DND-41 (cell line): Measurements from ENCODE around the gene KSR1.

Experiments
- ATAC-seq: fragments of 200-7000 bp; cut with Tn5 transposase; 3 replicates; pipeline ENCODE4 v1.9.1; 2021; ENCODE audit warnings: low read depth; ENCODE audit not compliant: insufficient read depth
- DNase-seq: peaks from one replicate; pipeline ENCODE4 v3.0.0-alpha.2; 2020
- H2AFZ ChIP-seq: 2 replicates; pipeline ENCODE4 v1.6.0; 2012; ENCODE audit warnings: low read depth, low read length
- H3K27ac ChIP-seq: 2 replicates; pipeline ENCODE4 v1.5.1; 2012; ENCODE audit warnings: low read length, inconsistent platforms
- H3K27me3 ChIP-seq: fragments of 200-600 bp; sonication (generic); 2 replicates; pipeline ENCODE4 v1.6.0; 2012; ENCODE audit warnings: low read length, mild to moderate bottlenecking, inconsistent platforms; ENCODE audit not compliant: insufficient read depth, poor library complexity
- H3K36me3 ChIP-seq: 2 replicates; pipeline ENCODE4 v1.5.1; 2012; ENCODE audit warnings: low read length, inconsistent platforms; ENCODE audit not compliant: insufficient read depth
- H3K4me1 ChIP-seq: 2 replicates; pipeline ENCODE4 v1.5.1; 2012; ENCODE audit warnings: mild to moderate bottlenecking, low read length; ENCODE audit not compliant: insufficient read depth
- H3K4me2 ChIP-seq: 2 replicates; pipeline ENCODE4 v1.6.0; 2012; ENCODE audit warnings: mild to moderate bottlenecking, moderate library complexity, low read length, inconsistent platforms; ENCODE audit not compliant: insufficient read depth
- H3K4me3 ChIP-seq, 2 experiments: fragments of 200-600 bp in 1 of 2; shearing (Covaris generic) in 1 of 2; 2 replicates each; pipeline ENCODE4 v1.5.1; 2012 to 2016; ENCODE audit warnings: inconsistent platforms in 2 of 2, low read length in 2 of 2, mild to moderate bottlenecking in 2 of 2, low read depth in 1 of 2, moderate library complexity in 1 of 2
- H3K79me2 ChIP-seq: 2 replicates; pipeline ENCODE4 v1.6.0; 2012; ENCODE audit warnings: low read length, inconsistent platforms; ENCODE audit not compliant: insufficient read depth
- H3K9ac ChIP-seq: 2 replicates; pipeline ENCODE4 v1.6.0; 2012; ENCODE audit warnings: low read depth, mild to moderate bottlenecking, inconsistent platforms, low read length, moderate library complexity
- H3K9me3 ChIP-seq: 2 replicates; pipeline ENCODE4 v1.5.1; 2012; ENCODE audit warnings: low read length, moderate library complexity, mild to moderate bottlenecking, inconsistent platforms; ENCODE audit not compliant: insufficient read depth, severe bottlenecking
- H4K20me1 ChIP-seq: 2 replicates; pipeline ENCODE4 v1.6.0; 2012; ENCODE audit warnings: low read length; ENCODE audit not compliant: insufficient read depth
- CTCF ChIP-seq: IDR thresholded peaks from 2 replicates; pipeline ENCODE4 v1.5.1; 2012; ENCODE audit warnings: borderline replicate concordance, low read length, moderate library complexity, mild to moderate bottlenecking; ENCODE audit not compliant: poor library complexity, severe bottlenecking; ENCODE audit errors: extremely low read depth
- EZH2 ChIP-seq: IDR thresholded peaks from 3 replicates; pipeline ENCODE4 v1.6.1; 2012; ENCODE audit warnings: borderline replicate concordance, low read depth, mild to moderate bottlenecking, moderate library complexity, low read length, inconsistent platforms; ENCODE audit not compliant: severe bottlenecking

KSR1 gene

GRCh38 chr17:27620721-27621120 is 164.5 kb downstream of the KSR1 start:
- Histone ChIP-seq H3K4me3 (no peak overlapping the region), H3K36me3 (no peaks in the 10 kb centered on the region), H3K4me2 (no peak overlapping the region), H4K20me1 (no peaks in the 10 kb centered on the region), H2AFZ (no peak overlapping the region), H3K27me3 (no peaks in the 10 kb centered on the region), H3K4me1 (peaks cover 12% of the 10 kb centered on the region), H3K9me3 (no peaks in the 10 kb centered on the region), H3K9ac (no peak overlapping the region), H3K79me2 (no peaks in the 10 kb centered on the region), H3K27ac (no peak overlapping the region)
- no peak for TF ChIP-seq CTCF
- no peak for TF ChIP-seq EZH2
- ATAC-seq = no peak
- DNase-seq = no peak

DNA sequence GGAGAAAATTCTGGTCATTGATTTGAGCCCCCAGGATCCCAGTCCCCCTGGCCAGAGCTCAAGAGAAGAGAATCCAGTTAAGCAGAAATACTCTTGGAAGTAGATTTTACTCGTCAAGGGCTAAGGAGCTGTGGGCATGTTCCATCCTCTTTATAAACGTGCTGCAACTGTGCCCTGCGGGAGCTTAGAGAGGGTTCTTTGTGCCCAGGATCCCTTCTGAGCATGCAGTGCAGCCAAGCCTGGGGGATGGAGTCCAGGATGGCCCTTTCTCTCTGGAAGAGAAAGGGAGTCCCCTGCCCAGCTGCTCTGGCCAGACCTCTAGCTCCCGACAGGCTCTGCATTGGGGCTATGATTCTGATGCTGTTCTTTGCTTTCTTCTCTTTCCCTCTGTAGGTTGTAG is 165.3 kb downstream of the KSR1 start:
- TF ChIP-seq CTCF = no peak
- TF ChIP-seq EZH2 = no peak
- no peak overlapping the region for H2AFZ ChIP-seq
- H4K20me1 ChIP-seq = no peaks in the 10 kb centered on the region
- no peaks in the 10 kb centered on the region for H3K9me3 ChIP-seq
- H3K4me3 ChIP-seq = no peak overlapping the region
- H3K4me2 ChIP-seq = no peak overlapping the region
- ATAC-seq (no peak), DNase-seq (no peak)
- no peak overlapping the region for H3K9ac ChIP-seq
- no peaks in the 10 kb centered on the region for H3K36me3 ChIP-seq
- H3K4me1 ChIP-seq = peaks cover 6% of the 10 kb centered on the region
- H3K27me3 ChIP-seq = no peaks in the 10 kb centered on the region
- H3K79me2 ChIP-seq = no peaks in the 10 kb centered on the region
- no peak overlapping the region for H3K27ac ChIP-seq

- Histone ChIP-seq H3K4me1 (peaks cover under 1% of the 10 kb centered on the region), H3K4me2 (no peak overlapping the region), H3K27me3 (no peaks in the 10 kb centered on the region), H3K9me3 (no peaks in the 10 kb centered on the region), H3K4me3 (no peak overlapping the region), H2AFZ (no peak overlapping the region), H4K20me1 (no peaks in the 10 kb centered on the region), H3K27ac (no peak overlapping the region), H3K79me2 (no peaks in the 10 kb centered on the region), H3K9ac (no peak overlapping the region), H3K36me3 (no peaks in the 10 kb centered on the region)
- no peak for DNase-seq
- TF ChIP-seq CTCF (no peak), EZH2 (no peak)
- ATAC-seq = no peak
These were observed 165.8 kb downstream of the KSR1 start for GRCh38 chr17:27621942-27622559.

- H3K4me2 ChIP-seq = no peak overlapping the region
- no peak overlapping the region for H2AFZ ChIP-seq
- ATAC-seq = no peak
These were observed 166.7 kb downstream of the KSR1 start for GRCh38 chr17:27622986-27623385.

More at GRCh38 chr17:27622986-27623385, 166.7 kb downstream of the KSR1 start:
- Histone ChIP-seq H3K79me2 (no peaks in the 10 kb centered on the region), H3K4me1 (no peaks in the 10 kb centered on the region), H3K9me3 (no peaks in the 10 kb centered on the region), H3K27me3 (no peaks in the 10 kb centered on the region), H3K9ac (no peak overlapping the region), H3K4me3 (no peak overlapping the region), H3K27ac (no peak overlapping the region), H4K20me1 (no peaks in the 10 kb centered on the region), H3K36me3 (no peaks in the 10 kb centered on the region)
- DNase-seq = no peak
- TF ChIP-seq CTCF (no peak), EZH2 (no peak)
